GM19025 (cell line): Measurements from ENCODE around the gene GPHB5.

Experiments used
- ATAC-seq: cut with Tn5 transposase; IDR thresholded peaks from one replicate; pipeline ENCODE4 v1.9.1; 2021; ENCODE audit warnings: mild to moderate bottlenecking, low read depth, moderate library complexity; ENCODE audit not compliant: unreplicated experiment

Gene GPHB5

DNA sequence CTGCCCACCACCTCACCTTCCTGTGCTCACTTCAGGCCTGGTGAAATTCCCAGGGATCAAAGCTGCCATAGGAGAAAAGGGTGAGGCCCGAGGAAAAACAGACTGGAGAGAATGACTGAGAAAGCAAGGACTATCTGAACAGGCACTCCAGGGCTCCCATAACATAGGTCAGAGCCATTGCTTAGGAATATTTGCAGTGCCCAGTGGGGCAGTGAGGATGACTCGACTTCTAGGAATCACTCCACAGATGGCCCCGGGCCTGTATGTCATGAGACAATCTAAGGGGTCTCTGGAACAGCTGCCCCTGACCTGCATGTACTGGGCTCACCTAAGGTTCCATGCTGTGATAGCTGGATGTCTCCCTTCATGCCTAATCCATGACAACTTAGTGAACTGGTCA is 51.6 kb downstream of the GPHB5 start:
- ATAC-seq: no peak

GRCh38 chr14:63266106-63266505 is 52.6 kb downstream of the GPHB5 start:
- ATAC-seq: no peak
